Measurements from ENCODE around the gene PROM2.
"Not testable (repeated sequence)": the region's sequence is repeated elsewhere in the genome, so short reads cannot be mapped to it uniquely, and the experiment has no call there.

The PROM2 gene, protein sequence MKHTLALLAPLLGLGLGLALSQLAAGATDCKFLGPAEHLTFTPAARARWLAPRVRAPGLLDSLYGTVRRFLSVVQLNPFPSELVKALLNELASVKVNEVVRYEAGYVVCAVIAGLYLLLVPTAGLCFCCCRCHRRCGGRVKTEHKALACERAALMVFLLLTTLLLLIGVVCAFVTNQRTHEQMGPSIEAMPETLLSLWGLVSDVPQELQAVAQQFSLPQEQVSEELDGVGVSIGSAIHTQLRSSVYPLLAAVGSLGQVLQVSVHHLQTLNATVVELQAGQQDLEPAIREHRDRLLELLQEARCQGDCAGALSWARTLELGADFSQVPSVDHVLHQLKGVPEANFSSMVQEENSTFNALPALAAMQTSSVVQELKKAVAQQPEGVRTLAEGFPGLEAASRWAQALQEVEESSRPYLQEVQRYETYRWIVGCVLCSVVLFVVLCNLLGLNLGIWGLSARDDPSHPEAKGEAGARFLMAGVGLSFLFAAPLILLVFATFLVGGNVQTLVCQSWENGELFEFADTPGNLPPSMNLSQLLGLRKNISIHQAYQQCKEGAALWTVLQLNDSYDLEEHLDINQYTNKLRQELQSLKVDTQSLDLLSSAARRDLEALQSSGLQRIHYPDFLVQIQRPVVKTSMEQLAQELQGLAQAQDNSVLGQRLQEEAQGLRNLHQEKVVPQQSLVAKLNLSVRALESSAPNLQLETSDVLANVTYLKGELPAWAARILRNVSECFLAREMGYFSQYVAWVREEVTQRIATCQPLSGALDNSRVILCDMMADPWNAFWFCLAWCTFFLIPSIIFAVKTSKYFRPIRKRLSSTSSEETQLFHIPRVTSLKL

DNA sequence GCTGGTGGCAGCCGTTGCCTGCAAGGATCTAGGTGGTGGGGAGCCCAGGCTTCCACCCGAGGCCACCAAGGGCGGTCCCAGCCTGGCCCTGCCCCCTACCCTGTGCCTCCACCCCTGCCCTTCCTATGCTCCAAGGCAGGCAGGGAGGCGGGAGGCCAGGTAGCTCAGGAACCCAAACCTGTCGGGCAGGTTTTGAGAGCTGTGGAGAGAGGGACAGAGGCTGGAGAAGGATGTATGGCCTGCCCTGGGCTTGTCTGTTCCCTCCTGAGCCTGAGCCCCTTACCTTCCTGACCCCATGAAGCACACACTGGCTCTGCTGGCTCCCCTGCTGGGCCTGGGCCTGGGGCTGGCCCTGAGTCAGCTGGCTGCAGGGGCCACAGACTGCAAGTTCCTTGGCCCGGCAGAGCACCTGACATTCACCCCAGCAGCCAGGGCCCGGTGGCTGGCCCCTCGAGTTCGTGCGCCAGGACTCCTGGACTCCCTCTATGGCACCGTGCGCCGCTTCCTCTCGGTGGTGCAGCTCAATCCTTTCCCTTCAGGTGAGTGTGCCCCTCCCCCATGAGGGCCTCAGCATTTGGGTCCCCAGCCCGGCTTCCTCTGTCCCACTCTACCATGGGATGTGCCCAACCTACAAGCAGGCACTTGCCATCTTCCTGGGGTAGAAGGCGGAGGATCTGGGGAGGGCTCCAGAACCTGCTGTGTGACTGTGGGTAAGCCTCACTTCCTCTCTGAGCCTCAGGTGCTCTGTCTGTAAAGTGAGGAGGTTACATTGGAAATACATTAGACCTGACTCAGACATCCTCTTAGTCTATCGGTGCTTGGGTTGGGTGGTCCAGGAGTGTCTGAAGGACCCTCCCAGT, at the start of gene PROM2:
TSS of gene PROM2 (plus strand) at position 159 of the 860 bp plus-strand sequence. CDS start at position 296, 137 bp downstream.
- no peak for DNase-seq (ENCODE audit: low read depth)

DNA sequence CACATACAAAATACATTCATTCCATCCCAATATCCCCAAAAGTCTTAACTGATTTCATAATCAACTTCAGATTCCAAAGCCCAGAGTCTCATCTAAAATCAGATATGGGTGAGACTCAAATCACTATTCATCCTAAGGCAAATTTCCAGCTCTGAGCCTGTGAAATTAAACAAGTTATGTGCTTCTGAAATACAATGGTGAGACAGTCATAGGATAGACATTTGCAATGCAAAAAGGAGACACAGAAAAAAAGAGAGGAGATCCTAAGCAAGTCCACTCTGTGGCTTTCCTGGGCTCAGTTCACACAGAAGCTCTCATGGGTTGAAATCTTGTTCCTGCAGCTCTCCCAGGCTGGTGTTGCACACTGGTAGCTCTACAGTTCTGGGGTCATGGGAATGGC, 48.6 kb upstream of the PROM2 start:
- peak; percentile 13 for DNase-seq (ENCODE audit: low read depth)

DNA sequence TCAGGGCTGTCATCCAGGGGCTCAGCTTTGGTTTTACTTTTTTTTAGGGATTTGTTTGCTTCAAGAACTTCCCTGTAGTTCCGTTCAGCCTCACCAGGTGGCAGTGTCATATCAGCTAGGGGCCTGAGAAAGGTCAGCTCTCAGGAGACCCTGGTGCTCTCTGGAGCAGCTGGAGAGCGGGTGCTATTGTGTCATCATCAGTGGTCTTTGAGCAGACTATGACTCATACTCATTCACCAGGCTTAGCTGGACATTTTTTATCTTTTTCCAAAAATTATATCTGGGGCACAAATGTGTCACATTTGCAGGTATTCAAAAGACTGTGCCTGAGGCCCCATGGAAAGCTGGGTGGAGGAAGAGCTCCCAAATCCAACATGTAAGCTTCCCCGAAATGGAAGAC, 42.5 kb upstream of the PROM2 start:
- peak; percentile 63 for DNase-seq (ENCODE audit: low read depth)

DNA sequence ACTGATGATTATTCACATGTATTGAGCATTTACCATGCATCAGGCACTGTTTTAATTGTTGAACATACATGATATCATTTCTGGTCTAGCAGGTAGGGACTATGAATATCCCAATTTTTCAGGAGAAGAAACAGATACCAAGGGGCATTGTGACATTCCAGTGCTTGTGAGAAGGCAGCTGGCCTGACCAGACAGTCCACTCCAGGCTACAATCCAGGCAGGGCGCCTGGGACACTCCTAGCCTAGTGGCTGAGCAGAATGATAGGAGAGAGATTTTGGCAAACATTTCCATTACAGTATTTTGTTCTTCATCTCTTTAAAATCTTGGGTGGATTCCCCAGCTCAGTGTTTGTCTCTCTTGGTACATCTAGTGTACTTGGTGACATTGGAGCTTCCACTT, 42.0 kb upstream of the PROM2 start:
- no peak for DNase-seq (ENCODE audit: low read depth)

DNA sequence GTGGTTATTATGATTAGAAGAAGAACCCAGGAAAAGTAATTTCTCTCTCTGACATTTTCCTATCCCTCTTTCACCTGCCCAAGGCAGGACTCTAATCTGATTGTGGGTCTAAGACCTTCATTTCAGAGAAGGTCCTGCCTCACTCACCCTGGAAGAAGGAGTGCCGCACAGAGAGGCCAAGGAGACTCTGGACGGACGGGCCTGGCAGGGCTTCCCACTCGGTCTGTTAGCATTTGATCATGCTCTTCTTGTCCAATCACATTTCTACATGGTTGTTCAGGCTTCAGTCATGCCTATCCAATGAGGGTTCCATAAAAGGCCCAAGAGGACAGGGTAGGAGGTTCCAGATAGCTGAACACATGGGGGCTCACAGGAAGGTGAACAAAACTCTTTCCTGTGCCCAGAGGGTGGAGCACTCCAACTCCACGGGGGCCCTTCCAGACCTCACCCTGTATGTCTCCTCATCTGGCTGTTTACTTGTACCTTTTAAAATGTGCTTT, 39.9 kb upstream of the PROM2 start:
- DNase-seq (ENCODE audit: low read depth), result no peak

DNA sequence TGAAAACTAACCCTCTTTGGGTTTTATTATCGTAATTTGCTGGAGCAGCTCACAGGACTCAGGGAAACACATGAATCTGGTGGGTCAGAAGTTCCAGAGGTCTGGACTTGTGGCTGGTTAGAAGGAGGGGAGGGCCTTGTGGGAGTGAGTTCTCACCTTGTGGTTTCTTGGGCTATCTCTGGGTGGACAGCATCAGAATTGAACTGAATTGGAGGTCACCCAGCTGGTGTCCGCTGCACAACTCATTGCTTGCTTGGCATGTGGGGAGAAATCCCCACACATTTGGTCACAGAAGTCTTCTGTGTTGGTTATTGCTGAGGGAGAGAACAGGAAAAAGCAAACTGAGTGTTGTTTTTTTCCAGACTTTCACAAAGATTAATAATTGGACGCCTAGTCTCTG, 39.4 kb upstream of the PROM2 start:
- no peak for DNase-seq (ENCODE audit: low read depth)

DNA sequence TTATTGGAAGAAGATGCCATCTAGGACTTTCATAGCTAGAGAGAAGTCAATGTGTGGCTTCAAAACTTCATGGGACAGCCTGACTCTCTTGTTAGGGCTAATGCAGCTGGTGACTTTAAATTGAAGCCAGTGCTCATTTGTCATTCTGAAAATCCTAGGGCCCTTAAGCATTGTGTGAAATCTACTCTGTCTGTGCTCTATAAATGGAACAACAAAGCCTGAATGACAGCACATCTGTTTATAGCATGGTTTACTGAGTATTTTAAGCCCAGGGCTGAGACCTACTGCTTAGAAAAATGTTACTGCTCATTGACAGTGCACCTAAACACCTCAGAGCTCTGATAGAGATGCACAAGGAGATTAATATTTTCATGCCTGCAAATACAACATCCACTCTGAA, 36.1 kb upstream of the PROM2 start:
- no peak for DNase-seq (ENCODE audit: low read depth)

DNA sequence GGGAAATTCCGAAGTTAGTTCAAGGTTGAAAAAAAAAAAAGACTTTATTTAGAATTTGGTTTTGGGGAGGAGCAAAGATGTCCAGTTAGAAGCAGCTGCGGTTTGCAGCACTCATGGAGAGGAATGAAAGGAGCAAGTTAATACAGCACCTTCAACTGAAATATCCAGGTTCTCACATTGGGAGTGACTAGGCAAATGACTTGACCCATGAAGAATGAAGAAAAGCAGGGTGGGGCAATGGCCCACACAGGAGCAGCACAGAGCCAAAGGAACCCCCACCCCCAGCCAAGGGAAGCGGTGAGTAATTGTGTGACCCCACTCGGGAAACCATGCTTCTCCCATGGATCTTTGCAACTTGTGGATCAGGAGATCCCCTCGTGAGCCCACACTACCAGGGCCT, 34.2 kb upstream of the PROM2 start:
- DNase-seq (ENCODE audit: low read depth), result no peak

DNA sequence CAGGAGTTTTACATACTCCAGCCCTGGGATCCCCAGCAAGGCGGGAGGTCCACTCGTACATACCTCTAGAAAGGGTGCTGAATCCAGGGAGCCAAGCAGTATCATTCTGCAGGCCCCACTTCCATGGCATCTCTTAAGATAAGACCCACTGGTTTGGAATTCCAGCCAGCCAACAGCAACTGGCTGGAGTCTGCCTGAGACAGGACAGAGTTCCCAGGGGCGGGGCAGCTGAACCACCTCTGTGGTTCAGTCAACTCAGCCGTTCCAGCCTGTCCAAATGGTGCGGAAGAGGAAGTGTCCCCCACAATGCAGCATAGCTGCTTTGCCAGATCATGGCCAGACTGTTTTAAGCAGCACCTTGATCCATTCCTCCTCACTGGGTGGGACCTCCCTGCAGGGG, 33.7 kb upstream of the PROM2 start:
- no peak for DNase-seq (ENCODE audit: low read depth)

DNA sequence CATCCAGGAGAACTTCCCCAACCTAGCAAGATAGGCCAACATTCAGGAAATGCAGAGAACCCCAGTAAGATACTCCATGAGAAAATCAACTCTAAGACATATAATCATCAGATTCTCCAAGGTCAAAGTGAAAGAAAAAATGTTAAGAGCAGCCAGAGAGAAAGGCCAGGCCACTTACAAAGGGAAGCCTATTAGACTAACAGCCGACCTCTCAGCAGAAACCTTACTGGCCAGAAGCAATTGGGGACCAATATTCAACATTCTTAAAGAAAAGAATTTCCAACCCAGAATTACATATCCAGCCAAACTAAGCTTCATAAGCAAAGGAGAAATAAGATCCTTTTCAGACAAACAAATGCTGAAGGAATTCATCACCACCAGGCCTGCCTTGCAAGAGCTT, 32.2 kb upstream of the PROM2 start:
- not testable (repeated sequence) for DNase-seq (ENCODE audit: low read depth)

DNA sequence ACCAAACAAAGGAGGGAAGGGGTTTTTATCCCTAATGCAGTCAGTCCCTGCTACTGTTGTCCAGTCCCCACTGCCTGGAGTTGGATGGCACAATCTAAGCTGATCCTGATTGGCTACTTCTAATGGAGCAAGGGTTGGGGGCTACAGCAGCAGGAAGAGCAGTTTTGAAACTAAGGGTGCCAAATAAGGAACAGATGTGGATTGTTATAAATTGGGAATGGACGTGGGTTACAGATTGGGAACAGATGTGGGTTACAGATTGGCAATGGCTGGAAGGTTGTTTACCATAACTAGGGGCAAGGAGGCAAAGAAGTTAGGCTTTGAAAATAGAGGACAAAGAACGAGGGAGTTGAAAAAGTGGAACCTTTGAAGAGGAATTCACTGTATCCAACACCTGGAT, 16.0 kb upstream of the PROM2 start:
- DNase-seq (ENCODE audit: low read depth), result no peak

DNA sequence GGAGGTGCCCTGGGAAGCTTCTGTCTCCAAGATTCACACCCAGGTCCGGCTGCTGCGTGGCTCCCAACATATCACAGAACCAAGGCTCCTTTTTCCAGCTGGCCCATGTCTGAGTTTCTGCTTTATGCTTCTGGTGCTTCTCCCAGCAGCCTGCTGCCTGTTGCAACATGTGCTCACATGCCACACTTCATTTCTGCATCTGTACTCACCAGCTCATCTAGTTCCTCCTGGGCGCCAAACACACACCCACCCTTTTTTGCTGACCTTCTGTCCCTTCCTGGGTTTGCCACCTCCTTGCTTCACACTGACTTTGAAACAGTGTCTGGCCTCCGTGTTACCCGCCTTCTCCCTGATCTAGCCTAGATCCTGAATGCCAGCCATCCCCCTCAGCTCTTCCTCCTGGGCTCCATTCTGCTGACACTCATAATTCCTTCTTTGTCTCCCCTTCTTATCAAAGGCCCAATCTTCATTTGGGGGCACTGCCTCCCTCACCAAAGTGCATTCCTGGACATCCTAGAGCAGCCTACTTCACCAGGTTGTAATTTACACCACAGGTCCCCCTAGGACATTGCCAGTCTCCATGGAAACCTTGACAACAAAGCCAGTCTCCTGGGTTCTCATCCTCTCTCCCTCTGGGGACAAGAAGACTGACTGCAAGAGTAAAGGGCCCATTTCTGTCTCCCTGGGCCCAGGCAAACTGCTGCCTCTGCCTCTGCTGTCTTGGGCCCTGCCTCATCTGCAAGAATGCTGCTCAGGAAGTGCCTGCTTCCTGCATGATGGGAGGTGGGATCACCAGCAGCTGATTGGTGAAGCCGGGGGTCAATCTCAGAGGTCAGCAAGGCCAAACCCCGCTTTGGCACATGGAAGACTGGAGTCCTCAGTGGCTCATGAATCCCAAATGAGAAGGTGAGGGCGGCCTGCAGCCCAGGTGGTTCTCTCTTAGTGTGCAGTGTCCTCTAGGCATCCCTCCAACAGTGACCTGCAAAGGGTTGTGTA, 13.9 kb upstream of the PROM2 start:
- peak; percentile 9 for DNase-seq (ENCODE audit: low read depth)

DNA sequence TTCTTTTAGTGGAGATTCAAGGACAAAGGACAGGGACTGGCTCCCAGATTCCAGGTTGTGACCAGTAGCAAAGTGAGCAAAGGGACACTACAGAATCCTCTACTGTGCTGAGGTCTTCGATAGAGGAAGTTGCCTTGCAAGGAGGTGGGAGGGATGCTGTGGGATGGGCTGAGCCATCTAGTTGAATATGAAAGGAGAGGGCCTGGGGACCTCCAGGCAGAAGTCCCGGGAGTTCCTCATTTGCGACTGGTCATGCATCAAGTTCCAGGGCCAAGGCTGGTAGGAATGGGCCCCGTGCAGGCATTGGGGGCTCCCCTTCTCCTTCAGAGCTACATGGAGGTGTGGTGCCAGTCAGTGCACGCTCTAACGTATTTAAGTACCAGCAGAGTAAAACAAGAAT, 12.6 kb upstream of the PROM2 start:
- no peak for DNase-seq (ENCODE audit: low read depth)

DNA sequence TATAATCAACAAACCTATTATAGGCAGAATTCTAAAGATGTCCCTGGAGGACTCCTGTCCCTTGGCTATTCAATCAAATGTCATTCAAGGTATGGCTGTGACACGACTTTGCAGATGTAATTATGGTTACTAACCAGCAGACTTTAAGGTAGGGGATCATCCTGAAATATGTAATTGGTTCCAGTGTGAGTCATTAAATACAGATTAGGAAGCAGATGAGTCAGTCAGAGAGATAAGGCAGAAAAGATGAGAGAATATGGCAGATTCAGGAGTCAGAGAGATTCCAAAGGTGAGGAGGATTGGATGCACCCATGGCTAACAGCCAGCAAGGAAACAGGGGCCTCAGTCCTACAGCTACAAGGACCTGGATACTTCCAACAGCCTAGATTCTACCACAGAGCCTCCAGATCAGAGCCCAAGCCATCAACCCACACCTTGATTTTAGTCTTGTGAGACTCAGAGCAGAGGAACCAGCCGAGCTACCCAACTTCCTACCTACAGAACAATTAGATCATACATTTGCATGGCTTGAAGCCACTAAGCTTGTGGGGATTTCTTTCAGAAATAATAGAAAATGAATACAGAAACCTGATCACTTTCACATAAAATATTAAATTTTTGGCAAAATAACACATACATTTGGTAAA, 11.2 kb upstream of the PROM2 start:
- DNase-seq (ENCODE audit: low read depth), result no peak

DNA sequence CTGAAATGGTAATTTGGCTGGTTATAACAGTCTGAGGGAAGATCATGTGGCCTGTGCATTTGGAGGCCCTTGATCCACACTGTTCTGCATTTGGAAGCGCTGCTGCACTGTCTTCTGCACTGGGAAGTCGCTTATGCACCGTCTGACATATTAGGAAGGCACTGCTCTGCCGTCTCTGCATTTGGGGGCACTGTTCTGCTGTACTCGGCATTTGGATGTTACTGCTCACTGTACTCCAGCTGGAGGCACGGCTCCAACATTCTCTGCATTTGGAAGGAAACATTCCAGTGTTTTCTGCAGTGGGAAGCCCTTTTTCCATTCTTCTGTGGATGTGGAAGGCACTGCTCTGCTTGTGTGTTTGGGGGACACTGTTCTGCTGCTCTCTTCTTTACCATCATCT, 9.6 kb upstream of the PROM2 start:
- DNase-seq (ENCODE audit: low read depth), result no peak

DNA sequence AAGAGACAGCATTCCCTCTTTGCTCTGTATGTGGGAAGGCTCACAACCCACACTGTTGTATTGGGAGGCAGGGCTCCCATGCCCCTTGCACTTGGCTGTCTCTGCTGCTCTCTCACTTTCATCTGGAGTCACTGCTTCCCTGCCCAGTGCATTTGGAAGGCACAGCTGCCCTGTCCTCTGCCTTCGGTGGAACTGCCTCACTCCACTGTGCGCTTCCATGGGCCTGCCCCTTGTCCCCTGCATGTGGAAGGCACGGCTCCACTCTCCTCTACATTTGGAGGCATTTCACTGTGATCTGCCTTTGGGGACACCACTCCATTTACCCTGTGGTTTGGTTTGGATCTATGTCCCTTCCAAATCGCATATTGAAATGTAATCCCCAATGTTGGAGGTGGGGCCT, 9.1 kb upstream of the PROM2 start:
- no peak for DNase-seq (ENCODE audit: low read depth)

DNA sequence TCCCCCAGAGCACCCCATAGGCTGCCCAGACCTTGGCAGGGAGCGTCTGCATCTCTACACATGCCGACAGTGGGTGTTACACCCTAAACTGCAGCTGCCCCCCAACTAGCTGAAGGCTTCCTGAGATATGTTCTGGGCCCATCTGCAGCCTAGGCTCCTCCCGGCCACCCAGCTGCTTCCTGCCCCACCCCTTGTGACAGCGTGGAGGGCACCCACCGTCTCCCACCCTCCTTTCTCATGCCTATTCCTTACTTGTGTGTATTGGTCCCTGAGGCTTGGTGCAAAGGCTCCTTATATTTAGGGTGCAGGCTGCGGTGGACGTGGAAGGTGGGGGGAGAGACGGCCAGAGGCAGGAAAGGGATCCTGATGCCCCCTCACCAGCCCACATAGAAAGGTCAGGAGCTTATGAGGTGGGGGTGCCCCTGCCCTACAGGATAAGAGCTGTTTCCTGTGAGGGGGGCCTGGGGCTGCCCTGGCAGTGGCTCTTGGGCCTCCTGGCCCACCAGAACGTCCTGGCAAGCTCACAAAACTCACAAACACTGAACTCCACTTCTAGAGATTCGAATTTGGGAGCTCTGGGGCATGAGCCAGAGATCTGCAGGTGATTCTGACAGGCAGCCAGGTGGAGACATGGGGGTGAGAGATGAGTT, 7.3 kb upstream of the PROM2 start:
- DNase-seq (ENCODE audit: low read depth), result no peak

DNA sequence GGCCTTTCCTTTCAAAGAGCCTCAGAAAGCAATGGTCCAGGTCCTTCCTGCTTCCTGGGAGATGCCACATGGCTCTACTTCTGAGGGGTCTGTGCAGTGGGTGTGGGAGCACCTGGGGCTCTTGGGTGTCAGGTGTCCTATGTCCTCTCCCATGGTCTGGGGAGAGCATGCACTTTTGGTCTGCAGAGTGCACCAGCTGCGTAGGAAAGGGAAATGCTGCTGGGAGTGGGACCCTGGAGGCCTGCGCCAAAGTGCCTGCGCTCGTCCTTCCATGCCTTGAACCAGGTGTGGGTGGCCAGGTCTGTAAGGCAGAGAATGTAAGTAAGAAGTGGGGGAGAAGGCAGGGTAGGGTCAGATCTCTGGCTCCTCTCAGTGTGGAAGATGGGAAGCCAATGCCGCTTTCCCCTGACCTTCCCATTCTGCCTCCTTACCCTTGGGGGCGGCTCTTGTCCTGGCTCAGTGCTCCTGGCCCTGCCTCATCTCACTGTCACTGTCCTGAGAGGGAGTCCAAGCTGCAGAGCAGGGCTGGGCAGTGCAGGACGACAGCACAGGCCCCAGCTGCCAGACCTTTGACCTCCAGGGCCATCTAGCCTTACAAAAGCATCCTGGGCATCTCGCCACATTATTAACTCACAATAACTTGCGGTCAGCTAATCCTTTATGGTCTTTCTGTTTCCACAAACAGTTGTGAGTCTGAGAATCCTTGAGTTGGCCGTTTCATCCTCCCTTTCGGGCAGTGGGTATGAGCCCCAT, 6.6 kb upstream of the PROM2 start:
- peak; percentile 34 for DNase-seq (ENCODE audit: low read depth)
